ENCODE measurements around the gene HEY2.

HEY2 gene

GRCh38 chr6:125743604-125744003 lies 5.8 kb upstream of the HEY2 start:
- DNase-seq (ENCODE audit: low read depth, low spot score) = no peak

DNA sequence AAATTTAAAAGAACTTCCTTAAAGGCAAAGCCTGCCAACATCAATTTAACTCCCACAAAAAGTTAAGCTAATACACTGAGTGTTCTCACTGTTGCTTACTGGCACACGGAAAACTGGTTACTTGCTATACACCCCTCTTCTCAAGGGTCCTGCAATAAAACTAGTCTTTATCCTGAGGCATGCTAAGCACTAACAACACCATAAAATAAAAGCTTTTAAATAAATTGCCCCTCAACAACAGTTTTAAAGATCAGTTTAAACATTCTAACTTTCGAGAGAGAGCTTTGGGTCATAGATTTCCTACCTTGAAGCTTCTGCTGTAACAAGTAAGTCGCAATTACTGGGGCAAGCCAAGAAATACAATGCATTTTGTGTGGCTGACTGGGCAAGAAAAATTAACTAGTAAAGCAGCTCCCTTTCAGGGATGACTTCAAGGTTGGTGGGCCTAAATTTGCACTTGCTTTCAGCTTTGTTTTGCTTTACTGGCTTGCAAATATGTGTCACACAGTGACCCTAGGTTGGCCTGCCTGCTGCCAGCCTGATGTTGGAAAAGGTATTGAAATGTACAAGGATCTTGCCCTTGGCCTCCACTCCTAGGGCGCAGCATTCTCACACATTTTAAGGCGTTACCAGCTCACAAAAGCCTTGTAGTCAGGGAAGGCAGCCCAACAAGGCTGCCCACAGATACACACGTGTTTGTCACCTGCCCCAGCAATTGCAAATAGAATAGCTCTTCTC lies 4.0 kb upstream of the HEY2 start:
- no peak for DNase-seq (ENCODE audit: low read depth, low spot score)

DNA sequence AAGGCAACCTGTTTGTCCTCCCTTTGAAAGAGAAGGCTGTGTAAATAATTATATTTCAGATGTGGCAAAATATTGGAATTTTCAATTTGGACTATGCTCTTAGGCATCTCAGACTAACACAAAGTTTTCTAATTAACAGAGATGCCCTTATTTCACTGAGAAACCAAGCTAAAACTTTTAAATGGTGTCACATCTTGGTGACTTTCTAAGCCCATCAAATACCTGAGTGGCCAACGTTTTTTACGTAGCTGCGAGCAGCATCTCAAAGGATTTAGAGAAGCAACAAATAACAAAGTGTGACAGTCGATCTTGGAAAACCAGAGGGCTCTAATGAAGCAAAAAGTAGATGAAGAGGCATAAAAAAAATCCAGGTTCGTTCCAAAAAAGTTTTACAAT lies 3.4 kb upstream of the HEY2 start:
- no peak for DNase-seq (ENCODE audit: low read depth, low spot score)

- DNase-seq (ENCODE audit: low read depth, low spot score) = peak; percentile 70
Observed at GRCh38 chr6:125746731-125747588, 2.5 kb upstream of the HEY2 start.

DNA sequence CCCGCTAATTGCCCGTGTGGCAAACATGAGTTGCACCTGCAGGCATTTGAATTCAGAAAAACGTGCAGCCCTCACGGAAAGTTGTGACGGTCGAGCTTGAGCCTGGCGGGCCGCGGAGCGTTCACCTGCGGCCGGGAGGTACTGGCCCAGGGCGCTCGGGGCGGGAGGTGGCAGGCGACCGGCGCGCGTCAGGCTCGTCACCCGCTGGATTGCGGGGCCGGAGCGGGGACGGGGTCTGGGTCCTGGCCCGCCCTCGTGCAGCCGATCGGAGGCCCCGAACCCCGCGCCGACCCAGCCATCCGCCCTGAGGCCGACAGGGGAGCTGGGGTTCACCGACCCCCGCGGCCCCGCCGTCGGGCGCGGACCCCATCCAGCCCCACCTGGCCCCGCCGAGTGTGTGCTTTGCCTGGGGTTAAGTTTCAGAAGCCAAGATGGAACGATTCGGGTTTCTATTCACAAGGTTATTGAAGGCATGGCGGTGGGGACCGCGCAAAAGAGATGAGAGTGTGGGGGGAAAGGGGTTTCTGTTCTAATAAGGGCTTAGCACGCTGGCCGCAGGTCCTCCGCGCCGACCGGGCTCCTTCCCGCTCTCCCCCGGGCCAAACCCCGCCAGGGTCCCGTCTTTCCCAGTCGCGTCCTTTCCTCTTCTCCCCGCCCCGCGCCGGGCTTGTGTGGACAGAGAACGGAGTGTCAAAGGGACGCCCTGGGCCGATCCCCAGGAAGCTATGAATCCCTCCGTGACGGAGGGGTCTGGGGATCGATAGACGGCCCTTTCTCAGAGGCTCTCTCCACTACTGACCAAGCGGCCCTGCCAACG lies 1.6 kb upstream of the HEY2 start:
- DNase-seq (ENCODE audit: low read depth, low spot score) = no peak

DNA sequence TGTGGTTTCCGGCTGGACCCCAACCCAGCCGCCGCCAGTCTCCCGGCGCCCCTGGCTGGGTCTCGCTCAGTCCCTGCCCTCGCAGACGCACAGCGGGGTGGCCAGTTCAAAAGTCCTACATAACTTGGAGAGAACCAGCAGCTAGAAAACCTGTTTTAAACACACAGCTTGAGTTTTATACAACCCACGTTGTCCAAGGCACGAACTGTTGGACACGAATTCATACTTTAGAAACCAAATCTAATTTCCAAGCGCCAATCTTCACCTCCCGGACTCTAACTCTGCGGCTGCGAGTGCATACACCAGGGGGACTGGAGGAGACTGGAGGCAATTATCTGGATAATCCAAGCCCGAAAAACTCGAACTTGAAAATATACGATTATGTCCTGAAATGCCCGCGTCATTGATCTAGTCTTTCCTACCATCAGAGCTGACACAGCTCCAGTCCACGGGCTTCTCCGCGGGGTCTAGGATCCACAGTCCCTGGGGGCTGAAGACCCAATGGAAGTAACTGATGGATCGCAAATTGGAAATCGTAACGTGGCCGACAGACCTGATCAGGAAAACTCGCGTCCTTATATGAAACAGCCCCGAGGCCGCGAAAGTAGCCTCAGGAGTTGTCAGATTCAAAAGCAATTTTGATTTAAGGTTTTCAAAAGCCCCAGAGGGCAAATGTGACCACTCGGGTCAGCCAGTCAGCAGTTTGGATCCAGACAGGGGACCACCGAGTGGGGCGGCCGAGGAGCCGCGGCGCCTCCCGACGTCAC lies 843 bp upstream of the HEY2 start:
- no peak for DNase-seq (ENCODE audit: low read depth, low spot score)

DNA sequence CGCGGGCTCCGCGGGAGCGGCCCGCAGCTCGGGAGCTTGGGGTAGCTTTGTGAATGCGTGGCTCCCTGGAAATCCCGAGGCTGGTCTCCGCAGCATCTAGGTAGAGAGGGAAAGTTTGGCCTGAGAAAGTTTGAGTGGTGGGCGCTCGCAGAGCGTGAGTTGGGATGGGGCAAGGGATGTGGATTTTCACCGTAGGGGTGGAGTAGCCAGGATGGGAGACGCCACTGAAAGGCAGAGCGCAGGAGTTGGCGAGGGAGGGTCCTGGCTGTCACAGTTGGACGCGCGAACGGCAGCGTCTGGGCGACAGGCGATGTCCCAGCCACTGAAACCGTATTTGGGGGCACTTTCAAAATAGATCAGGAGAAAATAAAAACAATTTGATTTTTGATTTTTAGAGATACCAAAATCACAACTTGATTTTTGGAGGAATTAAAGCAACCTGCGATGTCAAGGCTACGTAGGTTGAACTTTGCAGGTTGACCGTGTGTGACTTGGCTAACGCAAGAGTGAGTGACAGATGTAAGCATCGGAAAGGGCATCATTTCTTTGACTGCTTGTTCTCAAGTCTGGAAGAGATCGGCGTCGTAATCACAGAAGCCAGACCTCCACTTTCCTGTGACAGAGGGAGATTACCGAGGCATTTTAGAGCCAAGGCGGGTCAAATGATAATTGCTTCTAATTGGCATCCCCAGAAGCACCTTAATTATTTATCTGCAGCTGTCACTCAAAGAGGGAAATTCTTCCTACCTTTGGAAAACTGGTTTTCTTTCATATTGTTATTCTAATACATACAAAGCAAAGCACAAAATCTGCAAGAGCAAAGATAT lies 646 bp downstream of the HEY2 start:
- DNase-seq (ENCODE audit: low read depth, low spot score) = no peak

DNA sequence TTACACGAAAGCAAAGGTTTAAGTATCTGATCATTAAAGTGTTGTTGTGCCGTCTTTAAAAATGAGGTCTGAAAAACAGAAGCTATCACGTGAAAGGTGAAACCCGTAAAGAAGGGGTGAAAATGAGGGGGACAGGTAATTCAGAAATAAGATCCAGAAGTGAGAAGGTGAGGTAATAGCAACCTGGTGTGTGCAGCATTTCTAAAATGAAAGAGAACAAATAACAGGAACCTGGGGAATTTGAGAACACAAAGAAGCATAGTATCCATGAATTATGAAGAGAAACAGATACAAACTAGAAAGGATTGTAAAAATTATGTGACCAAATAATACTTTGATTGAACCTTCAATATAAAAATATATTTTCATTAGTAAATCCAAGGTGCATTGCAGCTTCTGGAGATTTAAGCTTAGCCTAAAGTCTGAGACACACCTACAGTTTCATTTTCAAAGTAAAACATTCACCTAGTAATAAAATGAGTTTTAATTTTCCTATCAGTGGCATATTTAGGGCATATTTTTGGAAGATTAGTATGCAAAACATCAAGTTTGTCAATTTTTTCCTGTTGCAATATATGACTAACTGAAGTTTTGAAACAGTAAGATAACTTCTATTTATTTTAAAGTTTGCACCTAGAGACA lies 1.4 kb downstream of the HEY2 start:
- DNase-seq (ENCODE audit: low read depth, low spot score) = no peak

DNA sequence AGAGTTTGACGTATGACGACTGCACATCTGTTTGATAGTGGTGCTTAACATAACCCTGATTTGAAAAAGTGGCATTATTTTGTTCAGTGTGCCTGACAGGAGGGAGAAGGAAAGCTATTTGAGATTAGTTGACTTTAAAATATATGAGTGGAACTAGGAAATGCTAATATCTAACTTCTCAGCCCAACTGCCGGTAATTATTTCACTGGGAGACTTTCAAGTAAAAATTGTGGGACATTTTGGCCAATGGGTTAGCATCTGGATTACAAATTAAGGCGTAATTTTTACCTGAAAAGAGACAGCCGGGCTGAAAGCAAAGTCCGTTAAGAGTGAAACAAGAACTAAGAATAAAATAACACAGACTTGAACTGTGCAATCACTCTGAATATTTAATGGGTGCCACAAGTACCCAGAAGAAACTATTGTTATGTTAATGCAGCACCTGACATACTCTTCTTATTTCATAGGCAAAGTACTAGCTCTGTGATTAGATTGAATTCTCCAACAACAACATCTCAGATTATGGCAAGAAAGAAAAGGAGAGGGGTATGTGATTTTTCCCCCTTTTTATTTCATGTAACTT lies 2.0 kb downstream of the HEY2 start:
- no peak for DNase-seq (ENCODE audit: low read depth, low spot score)

DNA sequence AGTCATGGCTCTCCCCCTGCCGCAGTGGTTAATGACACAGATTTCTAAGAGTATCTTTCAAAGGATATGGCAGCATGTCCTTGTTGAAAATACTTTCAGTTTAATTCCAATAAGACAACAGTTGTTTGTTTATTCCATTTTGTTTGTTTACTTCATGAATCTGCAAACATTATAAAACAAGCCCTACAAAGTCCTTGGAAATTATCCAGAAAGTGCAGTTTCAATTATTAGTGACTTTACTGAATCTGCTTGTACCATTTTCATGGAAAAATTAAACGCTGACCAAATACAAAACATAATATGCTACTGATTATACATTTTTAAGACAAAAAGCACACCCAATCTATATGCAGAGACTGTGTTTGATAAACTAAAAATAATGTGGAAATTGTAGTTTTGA lies 3.3 kb downstream of the HEY2 start:
- DNase-seq (ENCODE audit: low read depth, low spot score) = no peak

GRCh38 chr6:125753218-125753936 lies 3.9 kb downstream of the HEY2 start:
- no peak for DNase-seq (ENCODE audit: low read depth, low spot score)

- no peak for DNase-seq (ENCODE audit: low read depth, low spot score)
Observed at GRCh38 chr6:125753937-125754259, 4.5 kb downstream of the HEY2 start.

- DNase-seq (ENCODE audit: low read depth, low spot score) = no peak
Observed at GRCh38 chr6:125754566-125754965, 5.1 kb downstream of the HEY2 start.

DNA sequence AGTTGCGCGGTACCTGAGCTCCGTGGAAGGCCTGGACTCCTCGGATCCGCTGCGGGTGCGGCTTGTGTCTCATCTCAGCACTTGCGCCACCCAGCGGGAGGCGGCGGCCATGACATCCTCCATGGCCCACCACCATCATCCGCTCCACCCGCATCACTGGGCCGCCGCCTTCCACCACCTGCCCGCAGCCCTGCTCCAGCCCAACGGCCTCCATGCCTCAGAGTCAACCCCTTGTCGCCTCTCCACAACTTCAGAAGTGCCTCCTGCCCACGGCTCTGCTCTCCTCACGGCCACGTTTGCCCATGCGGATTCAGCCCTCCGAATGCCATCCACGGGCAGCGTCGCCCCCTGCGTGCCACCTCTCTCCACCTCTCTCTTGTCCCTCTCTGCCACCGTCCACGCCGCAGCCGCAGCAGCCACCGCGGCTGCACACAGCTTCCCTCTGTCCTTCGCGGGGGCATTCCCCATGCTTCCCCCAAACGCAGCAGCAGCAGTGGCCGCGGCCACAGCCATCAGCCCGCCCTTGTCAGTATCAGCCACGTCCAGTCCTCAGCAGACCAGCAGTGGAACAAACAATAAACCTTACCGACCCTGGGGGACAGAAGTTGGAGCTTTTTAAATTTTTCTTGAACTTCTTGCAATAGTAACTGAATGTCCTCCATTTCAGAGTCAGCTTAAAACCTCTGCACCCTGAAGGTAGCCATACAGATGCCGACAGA lies 9.9 kb downstream of the HEY2 start:
- no peak for DNase-seq (ENCODE audit: low read depth, low spot score)

DNA sequence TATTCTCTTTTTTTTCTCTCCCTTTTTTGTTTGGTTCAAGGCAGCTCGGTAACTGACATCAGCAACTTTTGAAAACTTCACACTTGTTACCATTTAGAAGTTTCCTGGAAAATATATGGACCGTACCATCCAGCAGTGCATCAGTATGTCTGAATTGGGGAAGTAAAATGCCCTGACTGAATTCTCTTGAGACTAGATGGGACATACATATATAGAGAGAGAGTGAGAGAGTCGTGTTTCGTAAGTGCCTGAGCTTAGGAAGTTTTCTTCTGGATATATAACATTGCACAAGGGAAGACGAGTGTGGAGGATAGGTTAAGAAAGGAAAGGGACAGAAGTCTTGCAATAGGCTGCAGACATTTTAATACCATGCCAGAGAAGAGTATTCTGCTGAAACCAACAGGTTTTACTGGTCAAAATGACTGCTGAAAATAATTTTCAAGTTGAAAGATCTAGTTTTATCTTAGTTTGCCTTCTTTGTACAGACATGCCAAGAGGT lies 10.6 kb downstream of the HEY2 start:
- DNase-seq (ENCODE audit: low read depth, low spot score) = no peak

- DNase-seq (ENCODE audit: low read depth, low spot score) = no peak
Observed at GRCh38 chr6:125764121-125764671, 14.8 kb downstream of the HEY2 start.

DNA sequence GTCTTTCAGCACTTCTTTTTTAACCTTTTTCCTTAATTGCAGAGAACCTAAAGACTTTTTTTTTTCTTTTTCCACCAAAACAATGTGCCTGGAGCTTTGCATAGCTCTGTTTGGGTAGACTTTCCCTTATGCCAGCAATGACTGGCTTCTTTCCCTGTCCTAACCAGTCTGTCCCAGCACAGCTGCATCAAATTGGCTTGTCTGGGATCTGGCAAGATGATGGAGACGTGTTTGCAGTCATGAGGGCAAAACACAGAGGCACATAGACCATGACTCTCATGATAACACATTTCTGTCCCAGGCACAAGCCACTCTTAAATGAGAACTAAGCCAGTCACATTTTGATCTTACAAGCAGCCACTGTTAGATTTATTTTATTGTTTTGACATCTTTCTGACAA lies 16.5 kb downstream of the HEY2 start:
- no peak for DNase-seq (ENCODE audit: low read depth, low spot score)

DNA sequence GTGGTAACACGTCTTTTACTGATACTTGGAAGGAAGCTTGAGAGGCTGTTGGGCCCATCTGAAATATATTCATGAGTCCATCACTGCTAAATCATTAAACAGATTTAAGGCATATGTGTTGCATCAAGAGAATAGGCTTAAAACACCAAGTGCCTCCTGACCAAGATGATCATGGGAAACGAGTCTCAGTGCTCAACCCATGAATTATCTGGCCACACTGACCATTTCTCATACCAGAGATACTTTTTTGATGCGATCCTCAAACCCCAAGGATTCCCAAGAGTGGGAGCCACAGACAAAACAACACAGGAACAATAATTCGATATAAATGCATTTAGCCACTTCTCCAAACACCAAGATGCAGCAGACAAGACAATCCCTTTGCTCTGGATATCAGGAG lies 17.2 kb downstream of the HEY2 start:
- DNase-seq (ENCODE audit: low read depth, low spot score) = no peak

Data from smooth muscle cell of the brain vasculature (primary cell).